Neural cell (in vitro differentiated cells): Measurements from ENCODE around the gene FAM240A. TPM values are rescaled to one million over a fixed set of nuclear protein-coding genes. Genes with fewer than 3 reads are reported as not detected.

Source experiments
- H2AFZ ChIP-seq: fragments of 200-600, 300-800 bp; sonication (generic), shearing (Covaris generic); 2 replicates; pipeline ENCODE4 v1.6.0; 2014; ENCODE audit warnings: low read depth, mild to moderate bottlenecking, antibody characterized with exemption, low read length, moderate library complexity
- H3F3A ChIP-seq: fragments of 200-600 bp; shearing (Covaris generic); 2 replicates; pipeline ENCODE4 v1.6.1; 2016; ENCODE audit warnings: mild to moderate bottlenecking, moderate library complexity, mixed read lengths, antibody characterized with exemption, low read length; ENCODE audit not compliant: insufficient read depth, poor library complexity, severe bottlenecking
- H3K27ac ChIP-seq: fragments of 200-600, 300-800 bp; sonication (generic), shearing (Covaris generic); 2 replicates; pipeline ENCODE4 v1.5.1; 2014; ENCODE audit warnings: mild to moderate bottlenecking, low read length, moderate library complexity
- H3K27me3 ChIP-seq: fragments of 300-800, 200-600 bp; sonication (generic), shearing (Covaris generic); 2 replicates; pipeline ENCODE4 v1.6.0; 2014; ENCODE audit warnings: mild to moderate bottlenecking, low read depth, low read length, moderate library complexity; ENCODE audit not compliant: insufficient read depth
- H3K36me3 ChIP-seq: fragments of 300-800, 200-600 bp; sonication (generic), shearing (Covaris generic); 2 replicates; pipeline ENCODE4 v1.5.1; 2014; ENCODE audit warnings: mild to moderate bottlenecking, antibody characterized with exemption, low read length, moderate library complexity; ENCODE audit not compliant: insufficient read depth
- H3K4me2 ChIP-seq: fragments of 300-800, 200-600 bp; sonication (generic), shearing (Covaris generic); 2 replicates; pipeline ENCODE4 v1.6.0; 2014; ENCODE audit warnings: mild to moderate bottlenecking, low read length
- H3K4me3 ChIP-seq: fragments of 300-800, 200-600 bp; sonication (generic), shearing (Covaris generic); 2 replicates; pipeline ENCODE4 v1.5.1; 2014; ENCODE audit warnings: mild to moderate bottlenecking, low read length, moderate library complexity
- H3K79me2 ChIP-seq: fragments of 200-600 bp; shearing (Covaris generic); replicated peaks from 2 replicates; pipeline ENCODE4 v1.6.0; 2014; ENCODE audit warnings: mild to moderate bottlenecking, low read length, moderate library complexity; ENCODE audit not compliant: insufficient read depth
- H3K9ac ChIP-seq: fragments of 300-800, 200-600 bp; sonication (generic), shearing (Covaris generic); 2 replicates; pipeline ENCODE4 v1.6.1; 2016; ENCODE audit warnings: mild to moderate bottlenecking, low read length, mixed read lengths
- H3K9me2 ChIP-seq: fragments of 200-600 bp; shearing (Covaris generic); 2 replicates; pipeline ENCODE4 v1.6.1; 2016; ENCODE audit warnings: mild to moderate bottlenecking, low read length, mixed read lengths; ENCODE audit not compliant: insufficient read depth
- H3K9me3 ChIP-seq: fragments of 200-600, 300-800 bp; sonication (generic), shearing (Covaris generic); 2 replicates; pipeline ENCODE4 v1.6.1; 2016; ENCODE audit warnings: mild to moderate bottlenecking, mixed run types, low read length, moderate library complexity, mixed read lengths
- H4K20me1 ChIP-seq: fragments of 200-600 bp; shearing (Covaris generic); 2 replicates; pipeline ENCODE4 v1.6.1; 2016; ENCODE audit warnings: mild to moderate bottlenecking, mixed run types; ENCODE audit not compliant: insufficient read depth
- EP300 ChIP-seq: fragments of 450-650 bp; conservative IDR thresholded peaks from 2 replicates; pipeline ENCODE4 v1.6.1; 2014; ENCODE audit warnings: antibody characterized with exemption, mild to moderate bottlenecking, moderate library complexity; ENCODE audit not compliant: poor library complexity, severe bottlenecking
- MXI1 ChIP-seq: fragments of 450-650 bp; conservative IDR thresholded peaks from 2 replicates; pipeline ENCODE4 v1.6.1; 2014; ENCODE audit warnings: antibody characterized with exemption, mild to moderate bottlenecking; ENCODE audit not compliant: poor library complexity, severe bottlenecking
- POLR2AphosphoS5 ChIP-seq: IDR thresholded peaks from 2 replicates; pipeline ENCODE4 v1.6.1; 2012
- RAD21 ChIP-seq: fragments of 450-650 bp; conservative IDR thresholded peaks from 2 replicates; pipeline ENCODE4 v1.6.1; 2014; ENCODE audit warnings: antibody characterized with exemption, mild to moderate bottlenecking, moderate library complexity
- TAF1 ChIP-seq: IDR thresholded peaks from 2 replicates; pipeline ENCODE4 v1.6.1; 2012; ENCODE audit warnings: low read depth
- polyA plus RNA-seq: library from polyadenylated mRNA; depleted of rRNA; stranded (reverse); fragments of >200 nt; gene quantifications from 2 replicates; pipeline ENCODE4 v1.2.3, GENCODE V29; 2014
- TF ChIP-seq, protein P1 (sequence below): IDR thresholded peaks from 2 replicates; pipeline ENCODE4 v1.6.1; 2012; ENCODE audit warnings: borderline replicate concordance

FAM240A gene
- polyA plus RNA-seq, 1 donor from 2014 or later: not detected

DNA sequence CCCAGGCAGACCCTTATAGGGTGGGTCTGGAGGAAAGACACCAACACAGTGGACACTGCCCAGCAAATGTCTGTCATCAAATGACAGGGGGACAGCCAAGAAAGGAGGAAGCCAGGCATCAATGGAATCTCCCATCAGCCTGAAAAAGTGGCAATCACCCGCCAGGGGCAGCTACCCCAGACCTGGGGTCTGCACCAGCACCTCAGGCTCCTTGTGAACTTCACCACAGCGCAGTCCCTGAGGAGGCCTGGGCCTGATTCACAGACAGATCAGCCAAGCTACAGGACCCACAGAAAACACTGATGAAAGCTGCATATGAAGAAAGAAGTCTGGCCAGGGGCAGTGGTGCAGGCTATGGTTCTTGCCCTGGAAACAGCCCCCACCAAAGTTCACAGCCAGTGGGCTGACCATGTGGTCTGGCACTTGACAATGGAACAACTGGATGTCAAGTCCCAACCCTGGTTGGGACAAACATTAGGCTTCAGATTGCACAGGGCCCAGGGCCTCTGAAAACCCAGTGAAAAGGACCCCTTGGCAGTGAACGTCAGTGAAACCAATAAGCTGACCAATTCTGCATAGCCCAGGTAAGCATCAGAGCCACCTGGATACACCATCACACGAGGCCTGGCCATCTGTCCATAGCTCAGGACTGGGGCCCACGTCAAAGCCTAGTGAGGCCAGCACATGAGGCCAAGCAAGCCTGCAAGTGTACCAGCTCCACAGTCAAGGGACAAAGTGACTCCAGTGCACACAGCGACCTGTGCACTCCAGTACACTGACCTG lies 52.1 kb downstream of the FAM240A start:
- Histone ChIP-seq H3K79me2 (no peaks in the 10 kb centered on the region), H3K9ac (no peak overlapping the region), H3K9me3 (no peaks in the 10 kb centered on the region), H2AFZ (no peak overlapping the region), H3K9me2 (no peaks in the 10 kb centered on the region), H3F3A (no peaks in the 10 kb centered on the region), H3K4me3 (no peak overlapping the region), H4K20me1 (no peaks in the 10 kb centered on the region), H3K36me3 (no peaks in the 10 kb centered on the region), H3K27ac (no peak overlapping the region), H3K27me3 (no peaks in the 10 kb centered on the region), H3K4me2 (no peak overlapping the region)
- TF ChIP-seq POLR2AphosphoS5: no peak

DNA sequence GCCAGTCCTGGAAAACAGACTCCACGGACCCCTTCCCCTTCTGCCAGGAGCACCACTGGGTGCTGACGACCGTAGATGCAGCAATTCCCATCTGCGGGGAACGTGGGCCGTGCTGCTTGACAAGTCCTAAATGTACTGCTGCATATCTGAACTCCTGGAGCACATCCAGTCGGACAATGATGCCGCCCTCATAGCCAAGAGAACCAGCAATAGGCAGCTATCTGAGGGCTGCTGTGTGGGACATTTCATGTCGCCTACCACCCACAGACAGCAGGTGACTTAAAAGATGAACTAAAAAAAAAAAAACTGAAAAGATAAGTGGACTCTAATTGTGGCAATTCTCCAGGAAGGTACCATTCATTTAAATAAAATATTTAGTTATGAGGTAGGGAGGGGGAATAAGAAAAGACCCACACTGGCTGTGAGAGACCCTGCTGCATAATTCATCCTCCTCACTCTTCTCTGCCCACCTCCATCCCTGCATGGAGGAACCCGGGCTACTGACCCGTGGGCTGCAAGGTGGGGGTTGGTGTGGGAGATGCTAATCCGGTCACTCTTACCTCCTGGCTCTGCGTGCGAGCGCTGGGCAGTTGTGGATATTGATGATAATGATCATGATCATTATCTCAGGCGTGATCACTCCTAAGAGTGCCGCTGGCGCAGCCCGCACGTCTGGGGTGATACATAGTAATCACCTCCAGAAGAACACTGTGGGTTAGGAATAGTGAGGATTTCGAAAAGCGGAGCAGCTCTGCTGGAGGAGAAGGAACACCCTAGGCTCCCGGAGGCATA lies 52.8 kb downstream of the FAM240A start:
- Histone ChIP-seq H3K9me3 (no peaks in the 10 kb centered on the region), H4K20me1 (no peaks in the 10 kb centered on the region), H3K27me3 (no peaks in the 10 kb centered on the region), H3K9ac (no peak overlapping the region), H3K4me3 (no peak overlapping the region), H3K36me3 (no peaks in the 10 kb centered on the region), H3K4me2 (no peak overlapping the region), H3K27ac (no peak overlapping the region), H3K79me2 (no peaks in the 10 kb centered on the region), H3F3A (no peaks in the 10 kb centered on the region), H3K9me2 (no peaks in the 10 kb centered on the region), H2AFZ (no peak overlapping the region)
- TF ChIP-seq TAF1 (no peak), MXI1 (no peak), EP300 (no peak), RAD21 (no peak), POLR2AphosphoS5 (no peak)
- TF ChIP-seq, protein P1, sequence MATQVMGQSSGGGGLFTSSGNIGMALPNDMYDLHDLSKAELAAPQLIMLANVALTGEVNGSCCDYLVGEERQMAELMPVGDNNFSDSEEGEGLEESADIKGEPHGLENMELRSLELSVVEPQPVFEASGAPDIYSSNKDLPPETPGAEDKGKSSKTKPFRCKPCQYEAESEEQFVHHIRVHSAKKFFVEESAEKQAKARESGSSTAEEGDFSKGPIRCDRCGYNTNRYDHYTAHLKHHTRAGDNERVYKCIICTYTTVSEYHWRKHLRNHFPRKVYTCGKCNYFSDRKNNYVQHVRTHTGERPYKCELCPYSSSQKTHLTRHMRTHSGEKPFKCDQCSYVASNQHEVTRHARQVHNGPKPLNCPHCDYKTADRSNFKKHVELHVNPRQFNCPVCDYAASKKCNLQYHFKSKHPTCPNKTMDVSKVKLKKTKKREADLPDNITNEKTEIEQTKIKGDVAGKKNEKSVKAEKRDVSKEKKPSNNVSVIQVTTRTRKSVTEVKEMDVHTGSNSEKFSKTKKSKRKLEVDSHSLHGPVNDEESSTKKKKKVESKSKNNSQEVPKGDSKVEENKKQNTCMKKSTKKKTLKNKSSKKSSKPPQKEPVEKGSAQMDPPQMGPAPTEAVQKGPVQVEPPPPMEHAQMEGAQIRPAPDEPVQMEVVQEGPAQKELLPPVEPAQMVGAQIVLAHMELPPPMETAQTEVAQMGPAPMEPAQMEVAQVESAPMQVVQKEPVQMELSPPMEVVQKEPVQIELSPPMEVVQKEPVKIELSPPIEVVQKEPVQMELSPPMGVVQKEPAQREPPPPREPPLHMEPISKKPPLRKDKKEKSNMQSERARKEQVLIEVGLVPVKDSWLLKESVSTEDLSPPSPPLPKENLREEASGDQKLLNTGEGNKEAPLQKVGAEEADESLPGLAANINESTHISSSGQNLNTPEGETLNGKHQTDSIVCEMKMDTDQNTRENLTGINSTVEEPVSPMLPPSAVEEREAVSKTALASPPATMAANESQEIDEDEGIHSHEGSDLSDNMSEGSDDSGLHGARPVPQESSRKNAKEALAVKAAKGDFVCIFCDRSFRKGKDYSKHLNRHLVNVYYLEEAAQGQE: no peak

DNA sequence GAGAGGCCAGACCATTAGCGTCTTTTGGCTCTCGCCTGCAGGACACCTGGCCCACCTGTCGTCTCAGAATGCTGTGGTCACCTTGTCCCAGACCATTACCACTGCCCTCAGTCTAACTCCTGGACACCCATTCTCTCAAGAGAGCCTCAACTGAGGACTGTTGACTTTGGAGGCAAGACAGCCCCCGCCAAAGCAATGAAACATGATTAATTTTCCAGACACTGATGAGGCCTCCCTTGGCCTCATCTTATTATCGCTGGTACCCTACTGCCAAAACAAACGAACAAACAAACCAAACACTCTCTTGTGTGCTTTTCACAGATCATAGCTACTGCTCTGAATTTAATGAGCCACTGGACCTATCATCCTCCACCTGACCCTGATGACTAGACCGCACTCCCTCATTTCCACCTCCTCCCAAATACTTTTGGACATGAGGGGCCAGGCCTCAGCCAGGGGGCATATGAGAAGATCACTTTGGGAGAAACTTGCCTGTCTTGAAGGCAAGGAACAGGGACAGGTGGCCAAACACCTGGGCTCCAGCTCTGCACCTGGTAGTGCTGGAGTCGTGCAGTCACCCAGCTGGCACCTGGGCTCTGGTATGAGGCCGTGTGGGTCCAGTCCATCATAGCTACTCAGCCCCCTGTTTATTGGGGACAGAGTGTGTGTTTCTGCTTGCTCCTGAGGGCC lies 53.6 kb downstream of the FAM240A start:
- Histone ChIP-seq H2AFZ (no peak overlapping the region), H3K4me2 (no peak overlapping the region), H4K20me1 (no peaks in the 10 kb centered on the region), H3K9me2 (no peaks in the 10 kb centered on the region), H3K36me3 (no peaks in the 10 kb centered on the region), H3K9ac (no peak overlapping the region), H3K27ac (no peak overlapping the region), H3K4me3 (no peak overlapping the region), H3K27me3 (no peaks in the 10 kb centered on the region), H3K79me2 (no peaks in the 10 kb centered on the region), H3F3A (no peaks in the 10 kb centered on the region), H3K9me3 (no peaks in the 10 kb centered on the region)
- no peak for TF ChIP-seq MXI1
